CD4-positive, alpha-beta T cell treated with Interferon alpha-2 for 1 hour (primary cell): ENCODE results near the gene MTAP.

ENCODE experiments used
- DNase-seq, 2 donors: peaks; one replicate each; pipeline ENCODE4 v3.0.0-alpha.2; 2020 to 2022

MTAP gene

DNA sequence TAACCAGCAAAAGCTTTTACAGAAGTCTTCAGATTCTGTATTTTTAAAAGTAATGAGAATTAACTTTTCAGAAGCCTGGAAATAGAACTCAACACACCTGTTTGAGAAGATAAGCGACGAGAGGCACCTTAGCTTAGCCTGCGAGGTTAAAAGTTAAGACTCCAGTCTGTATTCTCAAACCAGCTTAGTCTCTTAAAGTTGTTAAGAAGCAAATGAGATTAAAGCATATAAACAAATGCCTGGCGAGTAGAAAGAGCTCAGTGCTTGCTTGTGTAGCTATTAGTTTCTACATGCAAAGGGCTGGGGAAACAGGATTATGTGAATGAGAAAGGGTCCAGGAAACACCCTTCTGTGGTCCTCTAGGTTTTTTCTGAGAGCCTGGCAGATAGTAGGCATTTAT, 51.7 kb downstream of the MTAP start:
- DNase-seq = no peak

- DNase-seq = no peak
These were observed 52.2 kb downstream of the MTAP start for GRCh38 chr9:21854594-21854993.

GRCh38 chr9:21856301-21857094, 54.1 kb downstream of the MTAP start:
- DNase-seq = peak in 1 of 2 donors; percentile 6

GRCh38 chr9:21862871-21863270, 60.4 kb downstream of the MTAP start:
- no peak for DNase-seq

DNA sequence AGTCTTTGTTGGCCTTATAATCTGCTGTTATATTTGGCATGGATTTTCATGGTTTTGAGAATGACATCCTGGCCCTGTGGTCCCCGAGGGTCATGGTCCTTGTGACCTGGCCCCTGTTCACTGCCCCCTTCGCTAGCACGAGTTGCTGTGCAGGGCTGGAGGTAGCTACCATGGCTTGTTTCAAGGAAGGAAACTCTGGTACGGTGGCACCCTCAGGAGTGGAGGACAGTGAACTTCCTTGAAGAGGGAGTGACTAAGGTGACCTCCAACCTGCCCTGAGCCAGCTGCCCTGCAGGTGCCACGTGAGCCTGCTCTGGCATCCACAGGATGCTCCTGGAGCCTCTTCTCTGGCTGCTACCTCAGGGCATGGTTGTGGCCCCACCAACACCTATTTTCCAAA, 62.1 kb downstream of the MTAP start:
- DNase-seq = no peak

GRCh38 chr9:21866302-21866701, 63.9 kb downstream of the MTAP start:
- DNase-seq = no peak

GRCh38 chr9:21871256-21871975, 69.0 kb downstream of the MTAP start:
- no peak for DNase-seq

DNA sequence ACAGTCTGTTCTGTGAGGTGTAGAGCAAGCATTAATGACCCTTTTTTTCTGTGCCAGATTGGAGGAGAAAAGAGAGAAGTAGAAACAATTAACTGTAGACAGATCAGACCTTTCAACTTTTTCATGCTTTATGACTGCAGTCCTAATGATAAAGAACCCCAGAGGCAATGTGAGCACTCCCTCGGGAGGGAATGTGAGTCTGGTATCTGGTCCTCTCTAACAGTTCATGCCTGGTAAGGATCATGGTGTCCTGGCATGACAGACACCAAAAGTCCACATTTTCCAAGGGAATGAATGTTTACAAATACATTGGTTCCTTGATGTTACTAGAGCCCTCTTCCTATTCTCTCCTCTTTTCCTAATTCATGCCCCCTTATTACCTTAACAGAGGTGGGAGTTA, 70.3 kb downstream of the MTAP start:
- no peak for DNase-seq

DNA sequence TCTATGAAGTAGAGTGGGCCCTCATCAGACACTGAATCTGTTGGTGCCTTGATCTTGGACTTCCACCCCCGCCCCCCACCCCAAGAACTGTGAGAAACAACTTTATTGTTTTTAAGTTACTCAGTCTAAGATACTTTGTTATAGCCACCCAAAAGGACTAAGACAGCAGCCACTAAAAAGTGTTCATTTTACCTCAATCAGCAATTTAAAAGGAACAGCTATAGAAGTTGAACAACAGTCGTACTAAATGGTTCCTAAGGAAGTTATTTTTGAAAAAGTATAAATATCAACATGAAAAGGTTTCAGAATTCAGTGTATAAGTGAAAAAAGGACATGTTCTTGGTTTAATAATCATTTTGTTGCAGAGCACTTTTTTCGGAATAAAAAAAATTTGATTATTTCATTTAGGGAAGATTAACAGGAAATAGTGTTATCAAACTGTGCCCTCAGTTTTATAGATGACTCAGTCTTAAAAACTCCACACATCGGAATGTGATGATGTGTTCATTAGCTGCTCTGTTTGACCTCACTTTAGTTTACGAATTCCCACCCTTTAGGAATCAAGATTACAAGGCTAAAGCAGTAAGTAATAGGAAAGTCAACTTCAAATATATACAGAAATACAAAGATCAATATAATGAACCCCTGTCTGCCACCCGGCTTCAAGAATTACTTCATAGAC, 71.2 kb downstream of the MTAP start:
- DNase-seq = no peak

GRCh38 chr9:21875893-21876292, 73.5 kb downstream of the MTAP start:
- no peak for DNase-seq

GRCh38 chr9:21883642-21884041, 81.2 kb downstream of the MTAP start:
- DNase-seq = peak in 1 of 2 donors; percentile 11

GRCh38 chr9:21889673-21890072, 87.2 kb downstream of the MTAP start:
- no peak for DNase-seq

DNA sequence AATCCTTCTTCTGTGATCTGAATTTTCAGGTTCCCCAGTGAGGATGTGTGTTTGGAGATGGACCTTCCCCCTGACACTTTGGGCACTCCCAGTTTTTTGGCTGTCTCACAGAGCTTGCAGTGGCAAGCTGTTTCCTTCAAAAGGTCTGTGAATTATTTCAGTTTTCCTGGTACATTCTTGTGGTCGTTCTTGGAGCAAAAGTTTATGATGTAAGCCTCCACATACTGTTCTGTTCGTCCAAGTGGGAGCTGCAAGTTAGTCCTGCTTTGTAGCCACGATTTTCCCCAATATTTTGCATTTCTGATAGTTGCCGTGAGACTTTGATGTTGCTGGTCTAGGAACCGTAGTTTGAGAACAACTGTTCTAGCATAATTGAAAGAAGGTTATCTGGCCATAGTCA, 88.3 kb downstream of the MTAP start:
- no peak for DNase-seq

- no peak for DNase-seq
These were observed 99.1 kb downstream of the MTAP start for GRCh38 chr9:21901546-21901945.

- no peak for DNase-seq
These were observed 99.7 kb downstream of the MTAP start for GRCh38 chr9:21902136-21902535.

DNA sequence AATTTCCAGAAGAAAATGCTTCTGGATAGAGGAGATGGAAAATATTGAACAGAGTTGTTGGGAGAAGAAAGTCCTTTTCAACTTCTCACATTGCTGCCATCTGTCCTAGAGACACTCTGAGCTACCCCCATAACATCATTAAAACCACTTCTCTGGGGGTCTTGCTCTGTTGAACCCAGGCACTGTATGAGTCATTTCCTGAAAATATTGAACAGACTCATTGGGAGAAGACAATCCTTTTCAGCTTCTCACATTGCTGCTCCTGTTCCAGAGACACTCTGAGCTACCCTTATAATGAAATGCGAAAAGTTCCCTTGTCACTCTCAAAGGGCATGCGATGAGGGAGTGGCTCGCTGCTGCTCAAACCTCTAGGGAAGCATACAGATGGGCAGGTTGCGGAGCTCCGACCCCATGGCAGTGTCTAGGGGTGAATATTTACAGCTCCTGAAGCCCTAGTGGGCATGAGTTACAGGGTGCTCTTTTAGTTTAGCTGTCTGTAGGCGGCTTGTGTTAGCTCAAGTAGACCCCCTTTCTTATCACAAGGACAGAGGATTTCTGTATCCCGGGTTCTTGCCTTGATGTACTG, 101.0 kb downstream of the MTAP start:
- no peak for DNase-seq

- no peak for DNase-seq
These were observed 101.9 kb downstream of the MTAP start for GRCh38 chr9:21904371-21904770.

DNA sequence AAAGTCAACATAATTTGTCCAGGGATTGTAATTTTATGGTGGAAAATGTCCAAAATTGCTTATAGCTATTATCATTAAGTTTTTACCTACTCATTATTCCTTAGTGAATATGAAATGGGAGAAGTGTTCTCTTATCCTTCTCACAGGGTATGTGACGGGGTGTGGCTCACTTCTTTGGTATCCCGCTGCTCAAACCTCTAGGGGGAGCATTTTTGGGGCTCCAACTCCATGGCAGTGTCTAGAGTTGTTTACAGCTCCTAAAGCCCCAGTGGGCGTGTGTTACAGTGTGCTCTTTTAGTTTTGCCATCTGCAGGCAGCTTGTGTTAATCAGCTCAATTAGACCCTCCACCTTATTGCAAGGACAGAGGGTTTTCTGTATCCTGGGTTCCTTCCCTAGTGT, 102.3 kb downstream of the MTAP start:
- no peak for DNase-seq

GRCh38 chr9:21906213-21906612, 103.8 kb downstream of the MTAP start:
- DNase-seq = no peak

- no peak for DNase-seq
These were observed 104.4 kb downstream of the MTAP start for GRCh38 chr9:21906881-21907280.

GRCh38 chr9:21919377-21920362, 117.2 kb downstream of the MTAP start:
- peak; percentile 21 to 75 for DNase-seq

DNA sequence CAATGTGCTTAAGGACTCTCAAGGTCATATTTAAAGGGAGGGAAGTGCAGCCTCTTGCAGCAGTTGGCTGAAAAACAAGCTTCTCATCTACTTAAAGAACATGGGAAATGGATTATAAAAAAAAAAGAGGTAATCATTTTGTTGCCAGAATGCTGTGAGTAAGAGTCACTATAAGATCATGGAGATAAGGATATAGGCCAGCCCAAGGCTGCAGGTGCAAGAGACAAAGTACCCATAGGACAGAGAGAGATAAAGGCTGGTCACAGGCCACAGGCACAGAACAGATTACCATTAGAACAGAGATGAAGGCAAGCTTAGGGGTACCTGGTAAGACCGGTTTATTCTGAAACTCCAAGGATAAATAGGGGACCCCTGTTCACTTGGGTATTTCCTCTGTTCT, 121.3 kb downstream of the MTAP start:
- no peak for DNase-seq
